Fibroblast of lung (primary cell): ENCODE data around the gene PIEZO2. TPM values are rescaled to one million over a fixed set of nuclear protein-coding genes. Genes with fewer than 3 reads are reported as not detected.

Experiments
- DNase-seq, 2 donors: peaks; one replicate each; pipeline versions ENCODE4 v3.0.0 to v3.0.0-alpha.2; 2010; ENCODE audit warnings: low read depth in 2 of 2
- H2AFZ ChIP-seq: 2 replicates; pipeline ENCODE4 v1.5.1; 2012; ENCODE audit warnings: low read length, control low read depth, inconsistent platforms
- H3K27ac ChIP-seq: 2 replicates; pipeline ENCODE4 v1.5.1; 2011; ENCODE audit warnings: low read length, control low read depth; ENCODE audit not compliant: insufficient read depth
- H3K27me3 ChIP-seq: 2 replicates; pipeline ENCODE4 v1.5.1; 2011; ENCODE audit warnings: mild to moderate bottlenecking, low read length; ENCODE audit not compliant: control insufficient read depth, insufficient read depth
- H3K36me3 ChIP-seq: 2 replicates; pipeline ENCODE4 v1.5.1; 2011; ENCODE audit warnings: low read length; ENCODE audit not compliant: control insufficient read depth, insufficient read depth
- H3K4me1 ChIP-seq: 2 replicates; pipeline ENCODE4 v1.5.1; 2011; ENCODE audit warnings: low read length; ENCODE audit not compliant: control insufficient read depth, insufficient read depth; ENCODE audit errors: extremely low read depth
- H3K4me2 ChIP-seq: 2 replicates; pipeline ENCODE4 v1.5.1; 2011; ENCODE audit warnings: low read length, control low read depth; ENCODE audit not compliant: insufficient read depth; ENCODE audit errors: extremely low read depth
- H3K4me3 ChIP-seq, 4 experiments: fragments of 200-600 bp in 1 of 4; sonication (generic) in 1 of 4; replicated peaks in 1 of 4; 2 replicates each; pipeline ENCODE4 v1.5.1; 2011 to 2016; ENCODE audit warnings: low read length in 4 of 4, low read depth in 3 of 4, mild to moderate bottlenecking in 3 of 4, control low read depth in 2 of 4, inconsistent platforms in 1 of 4, mixed read lengths in 1 of 4; ENCODE audit not compliant: insufficient read depth in 1 of 4; ENCODE audit errors: control extremely low read depth in 1 of 4
- H3K79me2 ChIP-seq: 2 replicates; pipeline ENCODE4 v1.5.1; 2012; ENCODE audit warnings: mild to moderate bottlenecking, low read length, inconsistent platforms; ENCODE audit not compliant: control insufficient read depth, insufficient read depth
- H3K9ac ChIP-seq: 2 replicates; pipeline ENCODE4 v1.5.1; 2011; ENCODE audit warnings: mild to moderate bottlenecking, low read length, control low read depth; ENCODE audit not compliant: insufficient read depth
- H3K9me3 ChIP-seq: 2 replicates; pipeline ENCODE4 v1.5.1; 2012; ENCODE audit warnings: low read depth, low read length; ENCODE audit not compliant: control insufficient read depth, insufficient read depth
- H4K20me1 ChIP-seq: 2 replicates; pipeline ENCODE4 v1.5.1; 2011; ENCODE audit warnings: low read length; ENCODE audit not compliant: control insufficient read depth, insufficient read depth; ENCODE audit errors: extremely low read depth
- CTCF ChIP-seq, 2 donors: IDR thresholded peaks in 1 of 2; conservative IDR thresholded peaks in 1 of 2; 1 replicate in 1 of 2; 2 replicates in 1 of 2; pipeline ENCODE4 v1.5.1; 2011 to 2012; ENCODE audit warnings: low read length in 2 of 2, control low read depth in 1 of 2, inconsistent platforms in 1 of 2, low read depth in 1 of 2, mild to moderate bottlenecking in 1 of 2
- EZH2 ChIP-seq: IDR thresholded peaks from 2 replicates; pipeline ENCODE4 v1.5.1; 2012; ENCODE audit warnings: low read length, control low read depth, mild to moderate bottlenecking; ENCODE audit errors: missing control alignments
- polyA plus RNA-seq, 2 donors: library from polyadenylated mRNA; depleted of rRNA in 1 of 2; stranded (reverse) in 1 of 2; unstranded in 1 of 2; fragments of >200 nt; gene quantifications; 2 replicates each; pipeline ENCODE4 v1.2.1, GENCODE V29; 2011 to 2012; ENCODE audit warnings: missing spikeins in 1 of 2
- total RNA-seq: library from RNA; depleted of rRNA; stranded (reverse); fragments of >200 nt; gene quantifications from 2 replicates; pipeline ENCODE4 v1.2.1, GENCODE V29; 2014

The PIEZO2 gene
- total and polyA plus RNA-seq, 2 donors (not counting 1 experiment from before 2014, with no cell fraction given), result 1.2 to 6.6 TPM

GRCh38 chr18:10890022-10890421 is 259.3 kb downstream of the PIEZO2 start:
- Histone ChIP-seq H3K9me3 (no peaks in the 10 kb centered on the region), H2AFZ (no peak overlapping the region), H4K20me1 (no peaks in the 10 kb centered on the region), H3K79me2 (no peaks in the 10 kb centered on the region), H3K4me2 (no peak overlapping the region), H3K9ac (no peak overlapping the region), H3K27ac (no peak overlapping the region), H3K27me3 (no peaks in the 10 kb centered on the region), H3K4me3 (no peak overlapping the region), H3K36me3 (no peaks in the 10 kb centered on the region), H3K4me1 (no peaks in the 10 kb centered on the region)
- DNase-seq, result no peak
- TF ChIP-seq EZH2, result no peak
- TF ChIP-seq CTCF (conservative IDR thresholded peaks at IDR 0.05 in 1 of 2, IDR thresholded peaks at IDR 0.05 in 1 of 2; ENCODE audit: low read depth in 1 of 2, low read length in 2 of 2), result no peak

GRCh38 chr18:10878703-10879102 is 270.7 kb downstream of the PIEZO2 start:
- Histone ChIP-seq H3K27ac (no peak overlapping the region), H3K9me3 (no peaks in the 10 kb centered on the region), H3K4me1 (no peaks in the 10 kb centered on the region), H3K4me3 (no peak overlapping the region), H3K36me3 (no peaks in the 10 kb centered on the region), H2AFZ (no peak overlapping the region), H3K4me2 (no peak overlapping the region), H4K20me1 (no peaks in the 10 kb centered on the region), H3K27me3 (no peaks in the 10 kb centered on the region), H3K9ac (no peak overlapping the region), H3K79me2 (no peaks in the 10 kb centered on the region)
- TF ChIP-seq CTCF (conservative IDR thresholded peaks at IDR 0.05 in 1 of 2, IDR thresholded peaks at IDR 0.05 in 1 of 2; ENCODE audit: low read depth in 1 of 2, low read length in 2 of 2) (no peak), EZH2 (no peak)
- no peak for DNase-seq

GRCh38 chr18:10877987-10878386 is 271.4 kb downstream of the PIEZO2 start:
- Histone ChIP-seq H3K79me2 (no peaks in the 10 kb centered on the region), H3K9me3 (no peaks in the 10 kb centered on the region), H2AFZ (no peak overlapping the region), H3K4me2 (no peak overlapping the region), H3K27me3 (no peaks in the 10 kb centered on the region), H3K4me3 (no peak overlapping the region), H3K9ac (no peak overlapping the region), H3K36me3 (no peaks in the 10 kb centered on the region), H3K27ac (no peak overlapping the region), H4K20me1 (no peaks in the 10 kb centered on the region), H3K4me1 (no peaks in the 10 kb centered on the region)
- DNase-seq, result no peak
- TF ChIP-seq EZH2 (no peak), CTCF (conservative IDR thresholded peaks at IDR 0.05 in 1 of 2, IDR thresholded peaks at IDR 0.05 in 1 of 2; ENCODE audit: low read depth in 1 of 2, low read length in 2 of 2) (no peak)
